ENCODE results near the gene PROM1.

DNA sequence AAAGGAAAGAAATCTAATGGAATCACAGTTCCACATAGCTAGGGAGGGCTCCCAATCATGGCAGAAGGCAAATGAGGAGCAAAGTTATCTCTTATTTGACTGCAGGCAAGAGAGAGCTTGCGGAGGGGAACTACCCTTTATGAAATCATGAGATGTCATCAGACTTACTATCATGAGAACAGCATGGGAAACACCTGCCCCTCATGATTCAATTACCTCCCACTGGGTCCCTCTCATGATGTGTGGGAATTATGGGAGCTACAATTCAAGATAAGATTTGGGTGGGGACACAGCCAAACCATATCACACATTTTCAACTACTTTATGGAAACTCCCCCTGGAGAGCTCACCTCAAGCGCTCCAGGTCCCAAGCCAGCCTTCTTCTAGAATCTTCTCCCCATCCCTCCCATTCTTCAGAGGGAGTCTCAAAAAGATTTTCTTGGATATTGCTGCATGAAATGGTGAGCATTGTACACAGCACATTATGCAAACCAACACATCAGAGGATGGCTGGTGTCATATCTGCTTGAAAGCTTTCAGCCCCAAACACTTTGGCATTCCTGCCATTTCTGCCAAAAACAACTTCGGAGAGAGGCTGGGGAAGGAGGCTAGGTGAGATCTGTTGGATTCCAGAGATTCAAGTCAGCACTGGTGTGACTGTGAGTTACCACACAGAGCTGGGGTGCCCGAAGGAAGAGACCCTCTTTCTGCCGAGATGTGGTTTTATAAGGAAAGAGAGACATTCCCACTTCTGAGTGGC is 152.2 kb downstream of the PROM1 start:
- TF ChIP-seq POLR2A (IDR thresholded peaks at IDR 0.05) = no peak
- TF ChIP-seq, protein P1, sequence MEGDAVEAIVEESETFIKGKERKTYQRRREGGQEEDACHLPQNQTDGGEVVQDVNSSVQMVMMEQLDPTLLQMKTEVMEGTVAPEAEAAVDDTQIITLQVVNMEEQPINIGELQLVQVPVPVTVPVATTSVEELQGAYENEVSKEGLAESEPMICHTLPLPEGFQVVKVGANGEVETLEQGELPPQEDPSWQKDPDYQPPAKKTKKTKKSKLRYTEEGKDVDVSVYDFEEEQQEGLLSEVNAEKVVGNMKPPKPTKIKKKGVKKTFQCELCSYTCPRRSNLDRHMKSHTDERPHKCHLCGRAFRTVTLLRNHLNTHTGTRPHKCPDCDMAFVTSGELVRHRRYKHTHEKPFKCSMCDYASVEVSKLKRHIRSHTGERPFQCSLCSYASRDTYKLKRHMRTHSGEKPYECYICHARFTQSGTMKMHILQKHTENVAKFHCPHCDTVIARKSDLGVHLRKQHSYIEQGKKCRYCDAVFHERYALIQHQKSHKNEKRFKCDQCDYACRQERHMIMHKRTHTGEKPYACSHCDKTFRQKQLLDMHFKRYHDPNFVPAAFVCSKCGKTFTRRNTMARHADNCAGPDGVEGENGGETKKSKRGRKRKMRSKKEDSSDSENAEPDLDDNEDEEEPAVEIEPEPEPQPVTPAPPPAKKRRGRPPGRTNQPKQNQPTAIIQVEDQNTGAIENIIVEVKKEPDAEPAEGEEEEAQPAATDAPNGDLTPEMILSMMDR (IDR thresholded peaks at IDR 0.05) = no peak
